Measurements from ENCODE around the gene RXFP4.

RXFP4 gene

GRCh38 chr1:155962599-155963211 is 21.3 kb downstream of the RXFP4 start:
- no peak for DNase-seq

DNA sequence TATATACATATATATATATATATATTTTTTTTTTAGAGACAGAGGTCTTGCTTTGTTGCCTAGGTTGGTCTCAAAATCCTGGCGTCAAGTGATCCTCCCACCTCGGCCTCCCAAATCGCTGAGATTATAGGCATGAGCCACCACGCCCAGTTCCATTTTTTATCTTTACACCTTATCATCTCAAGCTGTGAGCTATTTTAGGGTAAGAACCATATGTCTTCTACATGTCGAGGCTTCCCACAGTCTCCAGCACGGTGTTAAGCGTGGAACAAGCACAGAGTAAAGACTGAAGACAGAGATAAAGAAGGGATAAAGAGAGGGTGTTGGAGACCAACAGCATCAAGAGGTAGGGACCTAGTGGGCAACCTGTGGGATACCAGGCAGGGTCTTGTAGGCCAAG is 22.8 kb downstream of the RXFP4 start:
- DNase-seq = no peak

DNA sequence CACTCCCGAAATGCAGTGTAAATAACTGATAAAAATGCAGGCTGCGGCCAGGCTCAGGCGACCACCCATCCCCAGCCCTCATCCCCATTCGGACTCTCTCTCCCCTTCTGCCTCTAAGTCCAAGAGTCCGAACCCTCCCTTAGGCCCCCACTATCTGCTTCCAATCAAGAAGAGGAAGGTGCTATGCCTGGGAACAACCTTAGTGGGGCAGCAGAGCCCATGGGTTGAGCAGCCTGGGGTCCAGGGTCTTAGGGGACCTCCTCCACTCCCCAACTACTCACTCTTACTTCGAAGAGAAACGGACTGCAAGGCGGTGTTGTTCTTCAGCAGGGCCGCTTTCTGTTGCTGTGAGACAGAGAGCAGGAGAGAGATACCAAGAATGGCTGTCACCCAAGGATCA is 24.7 kb downstream of the RXFP4 start:
- no peak for DNase-seq

- no peak for DNase-seq
Measured at GRCh38 chr1:155966750-155967149, 25.3 kb downstream of the RXFP4 start.

GRCh38 chr1:155967341-155968050 is 26.1 kb downstream of the RXFP4 start:
- DNase-seq = no peak

DNA sequence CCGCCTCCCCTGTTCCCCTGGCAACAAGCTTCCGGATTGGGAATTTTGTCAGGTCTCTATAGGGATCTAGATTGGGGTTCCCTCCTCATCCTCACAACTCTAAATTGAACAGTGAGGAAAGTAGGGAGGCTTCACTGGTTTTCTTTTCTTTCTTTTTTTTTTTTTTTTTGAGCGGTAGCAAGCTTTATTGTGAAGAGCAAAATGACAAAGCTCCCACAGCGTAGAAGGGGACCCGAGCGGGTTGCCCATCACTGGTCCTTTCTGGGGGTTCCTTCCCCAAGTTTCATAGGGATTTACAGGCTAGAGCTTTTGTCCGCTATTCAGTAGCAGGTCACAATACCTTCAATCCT is 26.6 kb downstream of the RXFP4 start:
- no peak for DNase-seq

- DNase-seq = no peak
Measured at GRCh38 chr1:155968670-155969069, 27.2 kb downstream of the RXFP4 start.

DNA sequence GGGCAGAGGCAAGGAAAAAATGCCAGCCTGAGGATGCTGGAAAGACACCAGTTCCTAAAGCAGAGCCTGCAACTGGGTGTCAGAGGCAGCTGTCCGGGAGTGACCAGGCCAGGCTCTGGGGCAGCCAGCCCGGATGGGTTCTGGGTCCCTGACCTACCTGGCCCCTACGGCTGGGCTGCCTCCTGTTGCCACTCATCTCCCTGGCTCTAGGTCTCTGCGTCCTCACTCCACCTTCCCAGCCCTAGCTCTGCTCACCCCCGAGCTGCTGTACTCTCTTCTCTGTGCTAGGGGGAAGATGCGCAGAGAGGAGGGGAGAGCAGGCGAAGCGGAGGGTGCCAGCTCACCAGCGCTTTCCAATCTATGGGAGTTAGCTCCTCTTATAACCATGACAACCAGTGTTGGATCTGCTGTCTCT is 27.9 kb downstream of the RXFP4 start:
- DNase-seq = no peak

- peak; percentile 92 for DNase-seq
Measured at GRCh38 chr1:155970531-155971167, 29.2 kb downstream of the RXFP4 start.

DNA sequence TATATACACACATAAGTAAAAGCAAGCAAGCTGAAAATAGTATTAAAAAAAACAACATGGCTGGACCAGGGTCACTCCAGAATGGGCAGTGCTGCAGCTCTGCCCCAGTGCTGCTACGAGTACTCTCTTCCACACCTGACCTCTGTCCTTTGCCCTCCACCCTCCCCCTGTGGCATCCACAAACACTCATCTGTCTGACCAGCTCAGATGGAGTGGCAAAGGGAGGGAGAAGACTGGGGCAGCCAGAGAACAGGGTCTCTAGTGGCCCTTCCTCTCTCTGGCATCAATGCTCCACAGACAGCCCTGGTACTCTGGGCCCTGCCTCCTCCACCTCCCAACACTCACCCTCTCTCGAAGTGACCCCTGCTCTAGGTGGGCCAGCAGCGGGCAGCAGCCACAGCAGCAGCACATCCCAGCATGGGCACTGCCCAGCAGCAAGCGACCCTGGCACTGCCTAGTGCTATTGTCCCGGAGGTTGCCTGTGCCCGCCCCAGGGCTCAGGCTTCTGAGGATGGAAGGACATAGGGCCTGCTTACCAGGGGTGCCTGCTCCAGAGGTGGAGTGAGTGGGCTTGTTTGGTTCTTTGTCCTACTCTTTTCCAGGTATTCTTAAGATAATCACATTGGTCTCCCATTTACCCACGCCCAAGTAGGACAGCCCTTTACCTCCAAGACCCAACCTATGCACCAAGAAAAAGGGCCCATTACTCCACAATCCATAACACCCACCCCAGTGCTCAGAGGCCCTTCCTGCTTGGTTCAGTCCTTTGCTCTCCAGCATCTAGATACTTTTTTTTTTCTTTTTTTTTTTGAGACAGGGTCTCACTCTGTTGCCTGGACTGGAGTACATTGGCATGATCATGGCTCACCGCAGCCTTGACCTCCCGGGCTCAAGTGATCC is 30.7 kb downstream of the RXFP4 start:
- no peak for DNase-seq

DNA sequence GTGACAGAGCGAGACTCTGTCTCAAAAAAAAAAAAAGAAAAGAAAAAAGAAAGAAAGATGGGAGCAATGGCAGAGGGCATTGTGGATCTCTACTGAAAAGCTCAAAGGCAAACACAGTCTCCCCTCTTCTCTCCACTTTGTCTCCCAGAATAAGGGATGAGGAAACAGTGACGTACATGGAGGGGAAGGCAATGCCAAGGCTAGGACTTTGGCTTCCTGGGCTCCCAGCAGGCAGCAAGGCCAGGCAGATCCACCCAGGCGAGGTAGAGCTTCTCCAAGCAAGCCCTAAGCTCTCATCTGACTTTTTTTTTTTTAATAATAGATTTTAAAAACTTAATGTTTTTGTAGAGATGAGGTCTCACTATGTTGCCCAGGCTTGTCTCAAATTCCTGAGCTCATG is 32.3 kb downstream of the RXFP4 start:
- no peak for DNase-seq

- DNase-seq = no peak
Measured at GRCh38 chr1:155974208-155975115, 33.0 kb downstream of the RXFP4 start.

DNA sequence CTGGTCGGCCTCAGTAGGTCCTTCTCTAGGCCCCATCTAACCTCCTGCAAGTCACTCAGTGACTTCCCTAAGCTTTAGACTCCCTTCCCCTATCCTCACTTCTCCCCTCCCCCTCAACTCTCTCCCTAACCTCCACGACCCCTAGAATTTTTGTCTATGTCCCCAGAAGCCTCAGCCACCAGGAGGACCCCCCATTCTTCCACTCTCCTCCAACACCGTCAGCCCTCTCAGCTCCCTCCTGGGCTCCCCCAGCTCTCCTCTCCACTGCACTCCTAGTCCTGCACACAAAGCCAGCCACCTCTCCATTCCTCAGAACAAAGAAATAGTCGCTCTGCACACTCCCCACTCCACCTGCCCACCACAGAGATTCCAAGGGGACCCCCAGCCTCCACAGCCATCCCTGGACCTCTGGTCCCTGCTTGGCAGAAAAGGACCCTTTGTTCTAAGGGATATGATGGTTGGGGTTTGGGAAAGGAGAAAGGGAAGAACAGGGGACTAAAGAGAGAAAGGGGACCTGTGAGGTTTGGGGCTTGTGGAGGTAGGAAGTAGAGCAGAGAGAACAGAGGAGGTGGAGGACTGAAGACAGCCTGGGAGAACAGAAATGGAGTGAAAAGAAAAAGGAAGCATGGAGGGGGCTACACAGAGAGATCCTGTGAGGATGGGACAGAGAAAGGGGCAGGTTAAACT is 34.1 kb downstream of the RXFP4 start:
- DNase-seq = no peak

GRCh38 chr1:155976062-155976912 is 34.8 kb downstream of the RXFP4 start:
- peak; percentile 91 for DNase-seq

DNA sequence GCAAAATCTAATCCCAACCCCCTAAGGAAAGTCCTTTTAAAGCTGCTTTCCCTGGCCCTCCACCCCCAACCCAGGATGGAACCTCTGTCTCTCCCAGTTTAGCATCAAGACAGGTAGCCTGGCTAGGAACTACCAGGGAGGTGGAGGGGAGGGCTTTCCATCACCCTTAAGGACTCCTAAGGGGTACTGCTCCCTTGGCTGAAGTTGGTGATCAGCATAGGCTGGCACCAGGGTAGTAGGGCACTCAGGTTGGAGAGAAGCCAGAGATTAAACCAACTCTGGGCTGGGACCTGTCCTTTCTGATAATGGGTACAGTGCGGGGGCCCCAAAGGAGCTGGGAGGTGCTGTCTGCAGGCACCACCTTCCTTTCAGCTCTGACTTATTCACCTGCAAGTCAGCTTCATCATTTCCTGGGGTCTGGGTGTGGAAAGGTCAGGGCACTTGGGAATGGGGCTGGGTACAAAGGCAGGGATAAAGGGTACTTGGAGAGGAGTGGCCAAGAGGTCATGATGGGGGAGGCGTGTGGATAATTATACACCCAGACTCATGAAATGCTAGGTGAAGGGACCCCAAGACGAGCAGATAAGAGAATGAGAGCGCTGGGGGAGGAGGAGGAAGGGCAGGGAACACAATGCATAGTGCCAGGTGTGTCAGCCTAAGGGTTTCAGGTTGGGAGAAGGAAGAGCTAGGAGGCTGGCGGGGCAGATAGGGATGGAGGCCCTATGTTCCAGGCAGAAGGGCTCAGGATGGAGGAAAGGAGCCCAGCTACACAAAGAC is 35.7 kb downstream of the RXFP4 start:
- DNase-seq = peak; percentile 63

- peak; percentile 35 for DNase-seq
Measured at GRCh38 chr1:155977690-155978324, 36.4 kb downstream of the RXFP4 start.

DNA sequence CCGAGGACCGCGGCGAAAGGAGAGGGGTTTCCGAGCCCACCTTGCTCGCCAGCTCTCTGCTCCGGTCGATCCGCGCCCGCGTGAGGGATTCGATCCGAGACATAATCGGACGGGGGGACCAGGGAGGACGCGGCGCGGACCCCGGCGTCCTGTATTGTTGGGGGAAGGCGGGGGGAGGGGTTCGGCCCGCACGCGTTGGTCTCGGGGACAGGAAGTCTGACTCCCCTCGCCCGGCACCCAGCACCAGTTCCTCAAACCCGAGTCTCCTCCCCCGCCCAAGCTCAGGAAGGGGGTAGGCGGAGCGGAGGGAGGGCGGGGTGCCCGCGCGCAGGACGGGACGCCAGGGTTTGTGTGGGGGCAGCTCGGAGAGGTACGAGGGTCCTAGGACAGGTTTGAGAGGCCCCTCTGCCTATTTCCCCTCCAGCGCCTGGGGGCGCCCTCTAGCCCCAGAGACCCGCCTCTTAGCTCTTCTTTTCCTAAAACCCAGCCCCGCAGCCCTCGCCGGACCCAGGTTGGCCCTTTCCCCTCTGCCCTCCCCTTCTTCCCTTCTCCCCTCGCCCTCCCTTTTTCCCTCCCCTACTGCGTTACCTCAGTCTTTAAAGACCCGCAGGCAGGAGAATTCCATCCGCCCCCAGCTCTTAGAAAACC is 37.0 kb downstream of the RXFP4 start, which contains the start of gene ARHGEF2:
TSS of gene ARHGEF2 (minus strand) at position 223 of the 648 bp plus-strand sequence. CDS start at position 103, 120 bp downstream.
- peak; percentile 95 for DNase-seq

- peak; percentile 55 for DNase-seq
Measured at GRCh38 chr1:155978973-155979429, 37.6 kb downstream of the RXFP4 start.
